Central memory CD8-positive, alpha-beta T cell (primary cell): ENCODE data around the gene MFSD6.

Experiments used
- ATAC-seq: fragments of 150-1000 bp; cut with Tn5 transposase; replicated peaks from 2 replicates; pipeline ENCODE4 v1.10.0; 2022; ENCODE audit warnings: mild to moderate bottlenecking, moderate FRiP score, moderate number of reproducible peaks; ENCODE audit not compliant: poor library complexity, severe bottlenecking; ENCODE audit errors: extremely low read depth
- DNase-seq, 2 donors: peaks; one replicate each; pipeline ENCODE4 v3.0.0; 2021; ENCODE audit warnings: low spot score in 2 of 2
- H3K27ac Mint-ChIP-seq: one replicate; pipeline ENCODE4 v1.8.0; 2022; ENCODE audit warnings: low read depth, mild to moderate bottlenecking, moderate library complexity, mixed read lengths
- H3K27me3 Mint-ChIP-seq: one replicate; pipeline ENCODE4 v1.8.0; 2022; ENCODE audit warnings: mixed read lengths
- H3K36me3 Mint-ChIP-seq: one replicate; pipeline ENCODE4 v1.8.0; 2022; ENCODE audit warnings: mild to moderate bottlenecking, moderate library complexity, mixed read lengths; ENCODE audit not compliant: insufficient read depth
- H3K4me1 Mint-ChIP-seq: one replicate; pipeline ENCODE4 v1.8.0; 2022; ENCODE audit warnings: mixed read lengths
- H3K4me3 Mint-ChIP-seq: one replicate; pipeline ENCODE4 v1.8.0; 2022; ENCODE audit warnings: mild to moderate bottlenecking, moderate library complexity, mixed read lengths
- H3K9me3 Mint-ChIP-seq: one replicate; pipeline ENCODE4 v1.8.0; 2022; ENCODE audit warnings: mixed read lengths

Gene MFSD6

DNA sequence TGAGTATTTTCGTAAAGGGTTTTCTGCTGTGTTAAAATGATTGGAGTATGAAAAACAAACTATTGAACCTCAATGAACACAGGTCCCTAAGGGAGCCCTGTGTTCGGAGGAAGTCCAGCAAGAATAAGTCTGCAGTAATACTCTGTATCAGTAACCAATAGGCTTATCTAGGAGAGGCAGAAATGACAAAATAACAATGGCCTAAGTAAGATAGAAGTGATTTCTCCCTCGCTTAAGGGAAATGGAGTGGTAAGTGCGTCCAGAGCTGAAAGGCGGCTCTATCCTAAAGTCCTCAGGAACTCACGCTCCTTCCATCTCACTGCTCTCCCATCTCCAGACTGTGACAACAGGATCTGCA lies 29.3 kb upstream of the MFSD6 start:
- DNase-seq (no peak), ATAC-seq (no peak)
- Mint-ChIP-seq H3K4me1 (no peaks in the 10 kb centered on the region), H3K9me3 (no peaks in the 10 kb centered on the region), H3K36me3 (no peaks in the 10 kb centered on the region), H3K4me3 (no peak overlapping the region), H3K27ac (no peak overlapping the region), H3K27me3 (no peaks in the 10 kb centered on the region)

DNA sequence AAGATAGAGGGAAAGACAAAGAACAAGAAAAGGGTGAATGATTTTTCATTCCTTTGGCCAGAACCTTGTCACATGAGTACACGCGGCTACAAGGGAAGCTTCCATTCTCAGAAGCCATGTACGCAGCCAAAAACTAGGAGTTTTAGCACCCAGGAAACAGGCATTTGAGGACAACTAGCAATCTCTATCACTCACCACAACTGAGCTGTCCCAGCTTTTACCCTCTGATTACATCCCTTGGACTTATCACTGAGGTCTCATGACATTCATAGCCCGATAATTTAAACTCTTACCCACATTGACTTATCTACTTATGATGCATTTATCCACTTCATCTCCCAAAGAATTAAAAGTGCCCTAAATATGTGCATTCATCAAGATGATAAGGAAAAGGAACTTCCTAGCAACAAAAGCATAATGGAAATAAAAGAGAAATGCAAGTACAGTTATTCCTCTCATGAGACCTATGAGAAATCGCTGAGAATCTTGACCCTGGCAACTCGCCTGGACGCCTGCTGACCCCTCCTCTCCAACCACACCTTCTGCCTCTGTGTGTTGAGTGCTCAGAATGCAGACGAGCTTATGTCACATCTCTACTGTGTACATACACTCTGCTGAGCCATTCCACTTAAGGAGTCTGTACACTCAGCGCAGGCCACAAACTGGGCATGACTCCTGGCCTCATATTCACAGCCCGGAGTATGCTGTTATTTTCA lies 28.7 kb upstream of the MFSD6 start:
- DNase-seq: no peak
- Mint-ChIP-seq H3K36me3 (no peaks in the 10 kb centered on the region), H3K4me1 (no peaks in the 10 kb centered on the region), H3K4me3 (no peak overlapping the region), H3K27ac (no peak overlapping the region), H3K27me3 (no peaks in the 10 kb centered on the region), H3K9me3 (no peaks in the 10 kb centered on the region)
- no peak for ATAC-seq

DNA sequence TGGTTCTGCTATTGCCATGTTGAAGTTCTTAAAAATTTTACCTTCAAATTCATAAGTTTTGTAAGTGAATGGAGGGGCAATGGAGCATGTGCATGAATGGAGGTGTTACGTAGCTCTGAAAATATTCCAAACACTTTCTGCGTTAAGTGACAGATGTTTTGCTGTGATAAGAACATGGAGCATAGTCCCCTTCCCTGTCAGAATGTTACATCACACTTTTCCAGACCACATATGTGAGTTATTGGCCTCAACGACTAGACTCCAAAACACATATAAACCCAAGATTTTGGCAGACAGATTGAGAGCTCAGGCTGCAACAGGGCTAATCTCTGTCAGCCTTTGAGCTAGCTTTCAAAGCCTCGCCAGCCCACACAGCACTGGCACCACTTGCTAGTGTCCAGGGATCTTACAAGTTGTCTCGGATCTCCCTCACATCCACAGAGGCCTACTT lies 27.2 kb upstream of the MFSD6 start:
- Mint-ChIP-seq H3K9me3 (no peaks in the 10 kb centered on the region), H3K36me3 (no peaks in the 10 kb centered on the region), H3K27me3 (no peaks in the 10 kb centered on the region), H3K27ac (no peak overlapping the region), H3K4me3 (no peak overlapping the region), H3K4me1 (no peaks in the 10 kb centered on the region)
- DNase-seq: no peak
- no peak for ATAC-seq

DNA sequence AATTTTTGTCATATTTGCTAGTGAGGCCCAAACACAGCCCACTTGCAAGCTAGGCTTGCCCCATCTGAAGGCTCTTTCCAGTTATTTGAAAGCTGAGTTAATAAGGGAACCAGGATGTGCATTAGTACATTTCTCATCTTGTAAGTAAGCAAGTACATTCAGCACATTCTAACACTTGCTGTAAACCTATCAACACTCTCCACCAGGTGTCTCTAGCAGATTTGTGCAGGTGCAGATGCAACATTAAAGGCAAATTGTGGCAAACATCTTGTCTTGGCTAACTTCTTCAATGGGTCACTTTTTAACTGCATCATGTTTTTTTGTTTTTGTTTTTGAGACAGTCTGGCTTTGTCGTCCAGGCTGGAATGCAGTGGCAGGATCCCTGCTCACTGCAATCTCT lies 25.3 kb upstream of the MFSD6 start:
- peak in 1 of 2 donors; percentile 24 for DNase-seq
- peak; percentile 72 for ATAC-seq
- H3K4me1 Mint-ChIP-seq: no peaks in the 10 kb centered on the region
- H3K27ac Mint-ChIP-seq: no peak overlapping the region
- no peaks in the 10 kb centered on the region for H3K27me3 Mint-ChIP-seq
- no peak overlapping the region for H3K4me3 Mint-ChIP-seq
- H3K36me3 Mint-ChIP-seq: no peaks in the 10 kb centered on the region
- H3K9me3 Mint-ChIP-seq: no peaks in the 10 kb centered on the region

DNA sequence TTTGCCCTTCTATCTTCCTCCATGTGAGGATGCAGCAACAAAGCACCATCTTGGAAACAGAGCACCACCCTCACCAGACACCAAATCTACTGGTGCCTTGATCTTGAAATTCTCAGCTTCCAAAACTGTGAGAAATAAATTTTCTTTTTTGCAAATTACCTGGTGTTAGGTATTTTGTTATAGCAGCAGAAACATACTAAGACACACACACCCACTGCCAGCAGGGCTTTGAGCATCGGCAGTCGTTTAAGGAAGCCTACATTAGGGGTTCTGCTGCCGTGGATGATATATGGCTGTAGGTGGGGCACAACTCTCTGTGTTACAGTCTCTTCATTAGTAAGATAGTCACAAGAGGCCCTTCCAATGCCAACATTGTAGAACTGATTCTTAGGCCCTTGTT lies 20.7 kb upstream of the MFSD6 start:
- no peaks in the 10 kb centered on the region for H3K4me1 Mint-ChIP-seq

DNA sequence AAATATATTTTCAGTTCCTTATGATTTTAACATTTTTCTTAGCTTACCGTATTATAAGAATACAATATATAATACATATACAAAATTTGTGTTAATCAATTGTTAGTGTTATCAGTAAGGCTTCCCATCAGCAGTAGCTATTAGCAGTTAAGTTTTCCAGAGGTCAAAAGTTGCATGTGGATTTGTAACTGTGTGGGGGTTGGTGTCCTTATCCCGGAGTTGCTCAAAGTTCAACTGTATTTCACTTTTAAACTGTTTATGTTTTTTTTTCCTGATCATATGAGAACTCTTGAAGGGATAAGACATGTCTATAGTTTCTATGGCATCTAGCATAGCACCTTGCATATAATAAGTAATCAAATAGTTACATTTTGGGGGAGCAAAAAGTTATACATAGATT lies 11.9 kb upstream of the MFSD6 start:
- peaks cover 13% of the 10 kb centered on the region for H3K27me3 Mint-ChIP-seq
- ATAC-seq (no peak), DNase-seq (no peak)
- H3K36me3 Mint-ChIP-seq: no peaks in the 10 kb centered on the region
- H3K27ac Mint-ChIP-seq: no peak overlapping the region
- H3K4me3 Mint-ChIP-seq: no peak overlapping the region
- no peaks in the 10 kb centered on the region for H3K4me1 Mint-ChIP-seq
- no peaks in the 10 kb centered on the region for H3K9me3 Mint-ChIP-seq

More for the DNA sequence above, 20.7 kb upstream of the MFSD6 start:
- H3K4me3 Mint-ChIP-seq: no peak overlapping the region
- H3K27ac Mint-ChIP-seq: no peak overlapping the region
- no peak for DNase-seq
- peaks cover 14% of the 10 kb centered on the region for H3K27me3 Mint-ChIP-seq
- ATAC-seq: no peak
- no peaks in the 10 kb centered on the region for H3K36me3 Mint-ChIP-seq
- no peaks in the 10 kb centered on the region for H3K9me3 Mint-ChIP-seq

DNA sequence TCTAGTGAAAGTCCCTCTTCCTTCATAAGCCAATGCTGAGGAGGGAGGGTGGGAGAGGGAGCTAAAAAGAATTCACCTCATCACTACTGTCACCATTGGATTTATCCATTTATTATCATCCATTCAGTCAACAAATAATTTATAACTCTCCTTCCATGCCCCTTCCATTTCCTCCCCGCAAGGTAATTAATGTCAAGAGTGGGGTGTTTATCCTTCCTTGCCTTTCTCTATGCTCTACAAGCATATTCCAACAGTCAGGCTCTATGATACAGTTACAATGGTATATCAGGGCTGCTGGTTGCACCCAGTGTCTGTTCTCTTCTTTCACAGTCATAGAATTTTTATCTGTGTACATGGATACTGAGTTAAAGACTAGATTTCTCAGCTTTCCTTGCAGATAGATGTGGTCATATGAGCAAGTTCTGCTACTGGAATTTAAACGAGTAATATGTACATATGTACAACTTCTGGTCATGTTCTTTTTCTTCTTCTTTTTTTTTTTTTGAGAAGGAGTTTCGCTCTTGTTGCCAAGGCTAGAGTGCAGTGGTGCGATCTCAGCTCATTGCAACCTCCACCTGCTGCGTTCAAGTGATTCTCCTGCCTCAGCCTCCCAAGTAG lies 5.1 kb upstream of the MFSD6 start:
- no peaks in the 10 kb centered on the region for H3K4me1 Mint-ChIP-seq

DNA sequence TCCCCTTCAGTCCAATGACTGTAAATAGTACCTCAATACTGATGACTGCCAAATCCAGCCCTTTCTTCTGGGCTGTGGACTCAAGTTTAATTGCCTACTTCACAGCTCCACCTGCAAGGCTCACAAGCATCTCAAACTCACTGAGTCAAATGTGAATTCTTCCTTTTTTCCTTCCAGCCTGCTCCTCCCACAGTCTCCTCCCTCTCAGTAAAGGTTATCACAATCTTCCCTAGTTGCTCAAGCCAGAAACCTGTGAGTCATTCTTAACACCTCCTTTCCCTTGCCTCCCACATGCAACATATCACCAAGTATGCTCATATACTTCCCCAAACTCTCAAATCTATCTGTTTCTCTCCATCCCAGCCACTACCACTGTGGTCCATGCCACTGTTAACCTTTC lies 3.7 kb upstream of the MFSD6 start:
- H3K4me3 Mint-ChIP-seq: no peak overlapping the region
- no peaks in the 10 kb centered on the region for H3K9me3 Mint-ChIP-seq
- no peak overlapping the region for H3K27ac Mint-ChIP-seq
- ATAC-seq (no peak), DNase-seq (no peak)
- peaks cover 18% of the 10 kb centered on the region for H3K36me3 Mint-ChIP-seq
- peaks cover 2% of the 10 kb centered on the region for H3K4me1 Mint-ChIP-seq
- H3K27me3 Mint-ChIP-seq: no peaks in the 10 kb centered on the region

More for the DNA sequence above, 5.1 kb upstream of the MFSD6 start:
- no peaks in the 10 kb centered on the region for H3K9me3 Mint-ChIP-seq
- no peak overlapping the region for H3K27ac Mint-ChIP-seq
- H3K27me3 Mint-ChIP-seq: no peaks in the 10 kb centered on the region
- no peak overlapping the region for H3K4me3 Mint-ChIP-seq
- no peak for ATAC-seq
- peaks cover 8% of the 10 kb centered on the region for H3K36me3 Mint-ChIP-seq
- DNase-seq: no peak

DNA sequence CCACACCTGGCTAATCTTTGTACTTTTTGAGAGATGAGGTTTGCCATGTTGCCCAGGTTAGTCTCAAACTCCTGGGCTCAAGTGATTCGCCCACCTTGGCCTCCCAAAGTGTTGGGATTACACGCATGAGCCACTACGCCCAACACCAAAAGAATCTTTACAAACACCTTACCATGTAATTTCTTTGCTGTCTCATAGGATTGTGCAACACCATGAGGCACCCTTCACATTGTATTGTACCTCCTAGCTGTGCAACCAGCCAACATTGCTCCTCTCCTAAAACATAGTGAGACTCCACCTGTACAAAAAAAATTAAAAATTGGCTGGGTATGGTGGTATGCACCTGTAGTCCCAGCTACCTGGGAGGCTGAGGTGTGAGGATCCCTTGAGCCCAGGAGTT lies 3.1 kb upstream of the MFSD6 start:
- no peaks in the 10 kb centered on the region for H3K9me3 Mint-ChIP-seq
- peaks cover 22% of the 10 kb centered on the region for H3K36me3 Mint-ChIP-seq
- ATAC-seq: no peak
- peaks cover 8% of the 10 kb centered on the region for H3K4me1 Mint-ChIP-seq
- no peak overlapping the region for H3K4me3 Mint-ChIP-seq
- no peak overlapping the region for H3K27ac Mint-ChIP-seq
- H3K27me3 Mint-ChIP-seq: no peaks in the 10 kb centered on the region
- DNase-seq: no peak

DNA sequence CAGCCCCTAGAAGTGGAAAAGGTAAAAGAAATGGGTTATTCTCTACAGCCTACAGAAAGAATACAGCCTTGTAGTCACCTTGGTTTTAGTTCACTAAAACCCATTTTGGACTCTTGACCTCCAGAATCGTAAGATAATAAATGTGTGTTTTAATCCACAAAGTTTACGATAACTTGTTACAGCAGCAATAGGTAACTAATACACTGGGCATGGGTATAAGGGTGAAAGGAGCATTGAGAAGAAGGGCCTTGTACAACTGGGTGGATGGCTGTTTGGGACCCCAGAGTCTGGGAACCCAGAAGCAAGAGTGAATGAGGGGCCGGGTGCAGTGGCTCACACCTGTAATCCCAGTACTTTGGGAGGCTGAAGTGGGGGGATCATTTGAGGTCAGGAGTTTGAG lies 2.2 kb upstream of the MFSD6 start:
- H3K27me3 Mint-ChIP-seq: no peaks in the 10 kb centered on the region
- no peaks in the 10 kb centered on the region for H3K9me3 Mint-ChIP-seq
- H3K4me3 Mint-ChIP-seq: no peak overlapping the region
- H3K36me3 Mint-ChIP-seq: peaks cover 26% of the 10 kb centered on the region
- ATAC-seq (no peak), DNase-seq (no peak)
- H3K27ac Mint-ChIP-seq: no peak overlapping the region
- peaks cover 14% of the 10 kb centered on the region for H3K4me1 Mint-ChIP-seq

DNA sequence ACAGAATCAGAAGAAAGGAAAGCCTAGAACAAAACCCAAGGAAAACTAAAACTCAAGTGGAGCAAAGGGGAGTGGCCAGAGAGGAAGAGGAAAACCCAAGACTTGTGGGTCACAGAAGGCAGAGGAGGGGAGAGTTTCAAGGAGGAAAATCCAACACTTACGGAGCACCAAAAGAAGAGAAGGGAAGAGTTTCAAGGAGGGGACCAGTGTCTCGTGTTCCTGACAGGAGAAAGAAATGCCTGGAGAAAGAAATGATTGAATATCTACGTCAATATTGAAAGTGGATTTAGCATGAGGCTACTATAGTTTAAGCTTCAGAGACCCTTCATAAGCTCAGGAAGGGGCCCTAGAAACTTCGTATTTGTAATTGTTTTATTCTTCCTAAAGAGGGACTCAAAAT lies 1.4 kb upstream of the MFSD6 start:
- ATAC-seq (no peak), DNase-seq (no peak)
- H3K27ac Mint-ChIP-seq: no peak overlapping the region
- H3K4me1 Mint-ChIP-seq: peaks cover 21% of the 10 kb centered on the region
- no peaks in the 10 kb centered on the region for H3K27me3 Mint-ChIP-seq
- no peaks in the 10 kb centered on the region for H3K9me3 Mint-ChIP-seq
- H3K36me3 Mint-ChIP-seq: peaks cover 26% of the 10 kb centered on the region
- peak overlapping the region; percentile 74 for H3K4me3 Mint-ChIP-seq

DNA sequence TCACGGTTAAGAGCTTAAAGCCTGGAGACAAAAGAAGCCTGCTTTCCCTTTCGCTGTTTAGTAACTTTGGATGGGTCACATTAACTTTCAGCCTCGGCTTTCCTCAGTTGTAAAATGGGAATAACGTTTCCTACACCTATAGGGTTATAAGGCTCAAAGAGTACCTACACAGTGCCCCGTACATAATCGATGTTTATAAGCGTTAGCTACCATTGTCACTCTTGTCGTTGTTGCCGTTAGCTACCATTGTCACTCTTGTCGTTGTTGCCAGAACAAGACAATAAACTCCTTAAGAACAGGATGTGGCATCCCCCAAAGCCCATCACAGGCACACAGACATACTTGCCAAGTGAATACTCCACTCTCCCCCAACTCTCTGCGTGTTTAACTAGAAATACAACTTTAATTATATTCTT lies 901 bp upstream of the MFSD6 start:
- DNase-seq (no peak), ATAC-seq (peak; percentile 76)

DNA sequence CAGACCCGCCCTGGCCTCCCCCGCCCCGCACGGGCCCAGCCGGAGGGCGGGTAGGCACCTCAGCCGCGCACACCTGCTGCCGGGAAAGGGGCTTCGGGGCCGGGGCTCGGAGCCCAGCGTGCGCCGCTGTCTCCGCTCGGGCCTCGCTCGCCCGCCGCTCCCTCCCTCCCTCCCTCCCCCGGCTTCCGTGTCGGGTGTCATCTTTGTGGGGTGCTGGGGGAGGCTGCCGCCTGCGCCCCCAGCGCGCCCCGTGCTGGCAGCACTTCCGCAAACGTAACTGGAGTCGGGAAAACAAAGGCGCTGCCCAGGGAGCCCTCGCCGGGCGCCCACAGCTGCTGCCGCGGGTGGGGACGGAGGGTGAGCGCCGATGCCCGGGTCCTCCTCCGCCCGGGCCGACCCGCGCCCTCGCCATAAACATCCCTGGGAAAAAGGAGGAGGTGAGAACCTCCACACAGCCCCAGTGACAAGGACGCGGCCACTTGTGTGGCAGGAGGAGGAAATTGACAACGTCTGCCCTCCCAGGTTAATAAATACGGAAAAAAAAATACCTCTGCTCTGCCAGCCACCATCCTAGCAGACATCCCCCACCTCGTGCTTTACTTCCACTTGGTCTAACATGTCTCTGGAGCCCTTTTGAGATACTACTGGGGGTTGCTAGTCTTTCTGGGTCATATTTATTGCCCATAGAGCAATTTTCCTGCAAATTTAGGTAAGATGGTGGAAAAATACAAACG lies 550 bp downstream of the MFSD6 start:
- ATAC-seq: peak; percentile 55
- Mint-ChIP-seq H3K9me3 (no peaks in the 10 kb centered on the region), H3K36me3 (peaks cover 30% of the 10 kb centered on the region), H3K4me3 (peak overlapping the region; percentile 80), H3K4me1 (peaks cover 40% of the 10 kb centered on the region), H3K27ac (peak overlapping the region; percentile 86), H3K27me3 (no peaks in the 10 kb centered on the region)
- DNase-seq: peak; percentile 55 to 69

More for the DNA sequence above, 901 bp upstream of the MFSD6 start:
- Mint-ChIP-seq H3K27me3 (no peaks in the 10 kb centered on the region), H3K9me3 (no peaks in the 10 kb centered on the region), H3K27ac (no peak overlapping the region), H3K36me3 (peaks cover 26% of the 10 kb centered on the region), H3K4me1 (peaks cover 26% of the 10 kb centered on the region), H3K4me3 (peak overlapping the region; percentile 74)
